HEK293T (cell line): ENCODE data around the gene FRYL.

Source experiments
- ARNT ChIP-seq: fragments of 450-650 bp; IDR thresholded peaks from 2 replicates; pipeline ENCODE4 v1.6.1; 2017; ENCODE audit warnings: mild to moderate bottlenecking
- BHLHE40 ChIP-seq: fragments of 450-650 bp; IDR thresholded peaks from 2 replicates; pipeline ENCODE4 v1.6.1; 2016; ENCODE audit warnings: mild to moderate bottlenecking, moderate library complexity, borderline replicate concordance
- CTBP1 ChIP-seq: fragments of 450-650 bp; IDR thresholded peaks from 2 replicates; pipeline ENCODE4 v1.6.1; 2016; ENCODE audit warnings: borderline replicate concordance
- ELF4 ChIP-seq: fragments of 450-650 bp; IDR thresholded peaks from 2 replicates; pipeline ENCODE4 v1.6.1; 2017; ENCODE audit warnings: antibody characterized with exemption
- FOXK2 ChIP-seq: fragments of 450-650 bp; IDR thresholded peaks from 2 replicates; pipeline ENCODE4 v1.6.1; 2016; ENCODE audit warnings: mild to moderate bottlenecking
- FOXM1 ChIP-seq: fragments of 450-650 bp; IDR thresholded peaks from 2 replicates; pipeline ENCODE4 v1.6.1; 2017; ENCODE audit warnings: mild to moderate bottlenecking, borderline replicate concordance
- HDGF ChIP-seq: fragments of 450-650 bp; IDR thresholded peaks from 2 replicates; pipeline ENCODE4 v1.6.1; 2017; ENCODE audit warnings: antibody characterized with exemption, borderline replicate concordance
- L3MBTL2 ChIP-seq: fragments of 450-650 bp; conservative IDR thresholded peaks from 2 replicates; pipeline ENCODE4 v1.6.1; 2016; ENCODE audit warnings: mild to moderate bottlenecking
- SP1 ChIP-seq: fragments of 450-650 bp; IDR thresholded peaks from 2 replicates; pipeline ENCODE4 v1.6.1; 2017
- SUZ12 ChIP-seq: fragments of 450-650 bp; IDR thresholded peaks from 2 replicates; pipeline ENCODE4 v1.6.1; 2016; ENCODE audit warnings: mild to moderate bottlenecking
- TF ChIP-seq, protein P1 (sequence below): fragments of 450-650 bp; IDR thresholded peaks from 2 replicates; pipeline ENCODE4 v1.6.1; 2016

DNA sequence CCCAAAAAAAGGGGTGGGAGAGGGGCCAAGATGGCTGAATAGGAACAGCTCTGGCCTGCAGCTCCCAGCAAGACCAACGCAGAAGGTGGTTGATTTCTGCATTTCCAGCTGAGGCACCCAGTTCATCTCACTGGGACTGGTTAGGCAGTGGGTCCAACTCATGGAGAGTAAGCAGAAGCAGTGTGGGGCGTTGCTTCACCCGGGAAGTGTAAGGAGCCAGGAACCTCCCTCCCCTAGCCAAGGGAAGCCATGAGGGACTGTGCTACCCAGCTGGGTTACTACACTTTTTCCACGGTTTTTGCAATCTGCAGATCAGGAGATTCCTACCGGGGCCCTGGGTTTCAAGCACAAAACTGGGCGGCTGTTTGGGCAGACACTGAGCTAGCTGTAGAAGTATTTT lies 36.9 kb upstream of the FRYL start:
- no peak for TF ChIP-seq HDGF
- no peak for TF ChIP-seq BHLHE40
- TF ChIP-seq SP1 = no peak
- TF ChIP-seq FOXM1 = no peak
- TF ChIP-seq CTBP1 = no peak
- no peak for TF ChIP-seq SUZ12
- TF ChIP-seq L3MBTL2 = no peak
- TF ChIP-seq, protein P1, sequence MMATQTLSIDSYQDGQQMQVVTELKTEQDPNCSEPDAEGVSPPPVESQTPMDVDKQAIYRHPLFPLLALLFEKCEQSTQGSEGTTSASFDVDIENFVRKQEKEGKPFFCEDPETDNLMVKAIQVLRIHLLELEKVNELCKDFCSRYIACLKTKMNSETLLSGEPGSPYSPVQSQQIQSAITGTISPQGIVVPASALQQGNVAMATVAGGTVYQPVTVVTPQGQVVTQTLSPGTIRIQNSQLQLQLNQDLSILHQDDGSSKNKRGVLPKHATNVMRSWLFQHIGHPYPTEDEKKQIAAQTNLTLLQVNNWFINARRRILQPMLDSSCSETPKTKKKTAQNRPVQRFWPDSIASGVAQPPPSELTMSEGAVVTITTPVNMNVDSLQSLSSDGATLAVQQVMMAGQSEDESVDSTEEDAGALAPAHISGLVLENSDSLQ = no peak
- TF ChIP-seq ARNT = no peak
- no peak for TF ChIP-seq FOXK2
- TF ChIP-seq ELF4 = no peak
